ENCODE measurements around the gene ZRANB3.
"Not testable (repeated sequence)": the region's sequence is repeated elsewhere in the genome, so short reads cannot be mapped to it uniquely, and the experiment has no call there.

The ZRANB3 gene

DNA sequence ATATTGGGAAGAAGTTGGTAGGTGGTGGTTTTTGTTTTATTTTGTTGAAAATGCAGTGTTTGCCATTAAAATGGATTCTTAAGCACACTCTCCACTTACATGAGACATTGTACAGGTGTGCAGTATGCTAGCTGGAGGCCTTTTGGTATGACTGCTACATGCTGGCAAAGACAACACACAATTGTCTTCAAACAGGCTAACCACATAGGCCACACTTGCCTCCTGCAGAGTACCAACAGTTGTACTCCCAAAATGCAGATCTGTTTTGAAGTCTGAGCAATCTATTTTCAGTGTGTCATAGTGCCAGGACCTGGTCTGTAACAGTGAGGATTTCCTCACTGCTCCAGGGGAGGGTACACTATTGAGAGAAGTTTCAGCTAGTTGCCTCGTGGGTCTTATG, 213.6 kb downstream of the ZRANB3 start:
- H3K4me3 ChIP-seq (replicated peaks; ENCODE audit: low read depth, low read length), result no peak overlapping the region
- TF ChIP-seq, protein P1, sequence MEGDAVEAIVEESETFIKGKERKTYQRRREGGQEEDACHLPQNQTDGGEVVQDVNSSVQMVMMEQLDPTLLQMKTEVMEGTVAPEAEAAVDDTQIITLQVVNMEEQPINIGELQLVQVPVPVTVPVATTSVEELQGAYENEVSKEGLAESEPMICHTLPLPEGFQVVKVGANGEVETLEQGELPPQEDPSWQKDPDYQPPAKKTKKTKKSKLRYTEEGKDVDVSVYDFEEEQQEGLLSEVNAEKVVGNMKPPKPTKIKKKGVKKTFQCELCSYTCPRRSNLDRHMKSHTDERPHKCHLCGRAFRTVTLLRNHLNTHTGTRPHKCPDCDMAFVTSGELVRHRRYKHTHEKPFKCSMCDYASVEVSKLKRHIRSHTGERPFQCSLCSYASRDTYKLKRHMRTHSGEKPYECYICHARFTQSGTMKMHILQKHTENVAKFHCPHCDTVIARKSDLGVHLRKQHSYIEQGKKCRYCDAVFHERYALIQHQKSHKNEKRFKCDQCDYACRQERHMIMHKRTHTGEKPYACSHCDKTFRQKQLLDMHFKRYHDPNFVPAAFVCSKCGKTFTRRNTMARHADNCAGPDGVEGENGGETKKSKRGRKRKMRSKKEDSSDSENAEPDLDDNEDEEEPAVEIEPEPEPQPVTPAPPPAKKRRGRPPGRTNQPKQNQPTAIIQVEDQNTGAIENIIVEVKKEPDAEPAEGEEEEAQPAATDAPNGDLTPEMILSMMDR (IDR thresholded peaks at IDR 0.05; ENCODE audit: low read depth, low read length, missing control alignments), result no peak
- DNase-seq (ENCODE audit: extremely low read depth, low read depth), result no peak

DNA sequence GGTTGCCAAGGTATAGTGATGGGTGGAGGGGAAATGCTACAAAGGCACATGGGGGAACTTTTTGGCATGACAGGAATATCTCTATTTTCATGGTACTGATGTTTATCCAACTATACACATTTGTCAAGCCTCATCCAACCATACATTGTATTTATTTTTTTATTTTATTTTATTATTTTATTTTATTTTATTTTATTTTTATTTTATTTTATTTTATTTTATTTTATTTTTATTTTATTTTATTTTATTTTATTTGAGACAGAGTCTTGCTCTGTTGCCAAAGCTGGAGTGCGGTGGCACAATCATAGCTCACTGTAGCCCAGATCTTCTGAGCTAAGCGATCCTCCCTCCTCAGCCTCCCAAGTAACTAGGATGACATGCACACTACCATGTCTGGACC, 219.1 kb downstream of the ZRANB3 start:
- DNase-seq (ENCODE audit: extremely low read depth, low read depth), result no peak
- no peak overlapping the region for H3K4me3 ChIP-seq (replicated peaks; ENCODE audit: low read depth, low read length)
- TF ChIP-seq, protein P1 (IDR thresholded peaks at IDR 0.05; ENCODE audit: low read depth, low read length, missing control alignments), result no peak

DNA sequence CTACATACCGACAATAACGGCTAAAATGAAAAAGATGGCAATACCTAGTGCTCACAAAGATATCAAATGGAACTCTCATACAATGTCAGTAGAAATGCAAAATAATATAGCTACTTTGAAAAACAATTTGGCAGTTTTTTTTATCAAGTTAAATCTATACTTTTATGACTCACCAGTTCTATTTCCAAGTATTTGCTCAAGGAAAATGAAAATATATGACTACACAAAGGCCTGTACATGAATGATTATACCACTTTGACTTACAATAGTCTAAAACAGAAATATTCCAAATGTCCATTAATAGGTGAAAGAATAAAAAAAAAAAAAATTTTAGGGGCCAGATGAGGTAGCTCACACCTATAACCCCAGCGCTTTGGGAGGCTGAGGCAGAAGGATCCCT, 219.8 kb downstream of the ZRANB3 start:
- no peak for DNase-seq (ENCODE audit: extremely low read depth, low read depth)
- H3K4me3 ChIP-seq (replicated peaks; ENCODE audit: low read depth, low read length), result no peak overlapping the region
- TF ChIP-seq, protein P1 (IDR thresholded peaks at IDR 0.05; ENCODE audit: low read depth, low read length, missing control alignments), result no peak

DNA sequence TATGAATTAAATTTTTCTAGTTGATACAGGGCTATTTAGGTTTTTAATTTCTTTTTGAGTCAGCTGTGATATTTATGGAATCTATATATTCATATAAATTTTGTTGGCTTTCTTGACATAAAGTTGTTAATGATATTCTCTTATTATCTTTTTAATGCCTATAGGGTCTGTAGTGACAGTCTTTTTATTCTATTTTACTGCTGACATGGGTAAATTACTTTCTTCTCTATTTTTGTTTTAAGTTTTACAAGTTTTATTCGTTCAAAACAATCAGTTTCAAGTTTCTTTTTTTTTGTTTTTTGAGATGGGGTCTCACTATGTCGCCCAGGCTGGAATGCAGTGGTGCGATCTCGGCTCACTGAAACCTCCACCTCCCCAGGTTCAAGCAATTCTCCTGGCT, 226.3 kb downstream of the ZRANB3 start:
- TF ChIP-seq, protein P1 (IDR thresholded peaks at IDR 0.05; ENCODE audit: low read depth, low read length, missing control alignments), result no peak
- H3K4me3 ChIP-seq (replicated peaks; ENCODE audit: low read depth, low read length), result no peak overlapping the region
- no peak for DNase-seq (ENCODE audit: extremely low read depth, low read depth)

DNA sequence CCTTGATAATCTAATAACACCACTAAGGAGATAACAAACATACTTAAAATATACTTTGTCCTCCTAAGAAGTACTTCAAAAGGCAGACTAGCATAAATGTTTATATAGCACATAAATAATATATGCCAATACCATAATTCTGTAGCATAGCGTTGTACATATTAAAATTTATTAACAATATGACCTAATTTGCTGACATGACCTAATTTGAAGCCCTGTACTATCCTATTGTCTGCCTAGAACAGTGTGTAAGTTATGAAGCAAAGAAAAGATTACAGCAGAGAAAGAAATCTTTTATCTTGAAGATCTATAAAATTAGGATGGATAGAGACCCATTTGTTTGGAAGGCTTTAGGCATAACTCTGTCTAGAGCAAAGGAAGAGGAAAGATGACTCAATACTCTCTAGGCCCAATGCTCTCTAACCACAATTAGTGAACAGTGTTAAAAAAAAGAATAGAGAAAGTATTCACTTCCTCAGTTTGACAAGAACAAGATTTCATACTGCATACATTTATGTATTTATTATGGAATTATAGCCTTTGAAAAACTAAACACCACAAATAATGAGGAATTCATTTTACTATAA, 231.3 kb downstream of the ZRANB3 start:
- no peak overlapping the region for H3K4me3 ChIP-seq (replicated peaks; ENCODE audit: low read depth, low read length)
- no peak for DNase-seq (ENCODE audit: extremely low read depth, low read depth)
- TF ChIP-seq, protein P1 (IDR thresholded peaks at IDR 0.05; ENCODE audit: low read depth, low read length, missing control alignments), result no peak

DNA sequence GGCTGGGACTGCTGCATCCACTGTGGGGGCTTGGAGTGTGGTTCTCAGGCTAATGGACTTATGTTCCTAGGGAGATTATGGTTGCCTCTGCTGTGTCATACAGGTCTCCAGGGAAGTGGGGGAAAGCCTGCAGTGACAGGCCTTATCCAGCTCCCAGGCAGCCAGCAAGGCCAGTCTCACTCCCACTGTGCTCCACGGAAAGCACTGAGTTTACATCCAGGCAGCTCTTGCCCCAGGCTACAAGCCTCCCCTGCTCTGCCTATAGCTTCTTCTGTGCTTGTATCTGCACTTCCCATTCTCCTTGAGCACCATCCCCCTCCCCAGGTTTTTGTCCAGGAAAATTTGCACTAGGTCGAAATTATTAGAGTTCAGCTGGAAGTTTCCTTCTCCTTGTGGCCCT, 231.9 kb downstream of the ZRANB3 start:
- TF ChIP-seq, protein P1 (IDR thresholded peaks at IDR 0.05; ENCODE audit: low read depth, low read length, missing control alignments), result no peak
- DNase-seq (ENCODE audit: extremely low read depth, low read depth), result no peak
- H3K4me3 ChIP-seq (replicated peaks; ENCODE audit: low read depth, low read length), result no peak overlapping the region

DNA sequence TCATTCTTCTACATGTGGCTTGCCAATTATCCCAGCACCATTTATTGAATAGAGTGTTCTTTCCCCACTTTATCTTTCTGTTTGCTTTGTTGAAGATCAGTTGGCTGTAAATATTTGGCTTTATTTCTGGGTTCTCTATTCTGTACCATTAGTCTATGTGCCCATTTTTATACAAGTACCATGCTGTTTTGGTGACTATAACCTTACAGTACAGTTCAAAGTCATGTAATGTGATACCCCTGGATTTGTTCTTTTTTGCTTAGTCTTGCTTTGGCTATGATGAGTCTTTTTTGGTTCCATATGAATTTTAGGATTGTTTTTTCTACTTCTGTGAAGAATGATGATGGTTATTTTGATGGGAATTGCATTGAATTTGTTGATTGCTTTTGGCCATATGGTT, 243.9 kb downstream of the ZRANB3 start:
- DNase-seq (ENCODE audit: extremely low read depth, low read depth); H3K4me3 ChIP-seq (replicated peaks; ENCODE audit: low read depth, low read length): not testable (repeated sequence)

All from HFF-Myc (cell line).